K562 (cell line): ENCODE results near the gene NOSTRIN. TPM values are rescaled to one million over a fixed set of nuclear protein-coding genes. Genes with fewer than 3 reads are reported as not detected.

Source experiments
- BRD9 ChIP-seq: fragments of 450-650 bp; IDR thresholded peaks from 2 replicates; pipeline ENCODE4 v1.6.1; 2018; ENCODE audit warnings: low read depth; ENCODE audit not compliant: partially characterized antibody
- ELF4 ChIP-seq: fragments of 450-650 bp; formaldehyde crosslinking; IDR thresholded peaks from 2 replicates; pipeline ENCODE4 v1.4.0; 2022; ENCODE audit warnings: missing genetic modification characterization
- ETV6 ChIP-seq, 3 experiments: fragments of 150-350 bp in 1 of 3; sonication (generic) in 1 of 3; formaldehyde crosslinking in 1 of 3; IDR thresholded peaks; 2 replicates each; pipeline versions ENCODE4 v1.6.1 to v1.8.0; 2014 to 2022; ENCODE audit warnings: borderline replicate concordance in 2 of 3, low read depth in 2 of 3, antibody characterized with exemption in 1 of 3, low read length in 1 of 3, mild to moderate bottlenecking in 1 of 3, missing genetic modification reagents in 1 of 3
- GTF2F1 ChIP-seq: IDR thresholded peaks from 2 replicates; pipeline ENCODE4 v1.6.1; 2011; ENCODE audit warnings: low read depth, low read length, improper control_type of control experiment
- MEF2D ChIP-seq: conservative IDR thresholded peaks from 2 replicates; pipeline ENCODE4 v1.6.1; 2016; ENCODE audit warnings: low read depth, missing genetic modification characterization, missing compliant biosample characterization
- MNT ChIP-seq, 2 experiments: fragments of 450-650 bp; conservative IDR thresholded peaks; 2 replicates each; pipeline ENCODE4 v1.6.1; 2017; ENCODE audit warnings: mild to moderate bottlenecking in 2 of 2, moderate library complexity in 2 of 2
- PCBP2 ChIP-seq: fragments of 200-400 bp; formaldehyde crosslinking; IDR thresholded peaks from 2 replicates; pipeline ENCODE4 v1.6.1; 2018; ENCODE audit warnings: low read length, low read depth, mild to moderate bottlenecking, moderate library complexity; ENCODE audit not compliant: poor library complexity, severe bottlenecking
- PPARD ChIP-seq: fragments of 250-450 bp; sonication (Bioruptor Pico); IDR thresholded peaks from 2 replicates; pipeline ENCODE4 v1.8.0; 2022; ENCODE audit warnings: inconsistent platforms, mild to moderate bottlenecking, moderate library complexity
- RUNX1 ChIP-seq: sonication (generic); IDR thresholded peaks from 2 replicates; pipeline ENCODE4 v1.6.1; 2016; ENCODE audit warnings: antibody characterized with exemption, low read depth
- SP2 ChIP-seq: IDR thresholded peaks from 2 replicates; pipeline ENCODE4 v1.6.1; 2011; ENCODE audit warnings: mild to moderate bottlenecking, low read depth, low read length, moderate library complexity; ENCODE audit not compliant: poor library complexity, severe bottlenecking; ENCODE audit errors: extremely low read depth
- TRIM24 ChIP-seq, 2 experiments: fragments of 450-650 bp; IDR thresholded peaks; 2 replicates each; pipeline ENCODE4 v1.6.1; 2016
- ZKSCAN3 ChIP-seq: fragments of 250-450 bp; sonication (Bioruptor Pico); IDR thresholded peaks from 2 replicates; pipeline ENCODE4 v1.4.0; 2020
- ZNF24 ChIP-seq: fragments of 450-650 bp; IDR thresholded peaks from 2 replicates; pipeline ENCODE4 v1.6.1; 2016
- ZNF253 ChIP-seq: fragments of 250-450 bp; sonication (Bioruptor Pico); conservative IDR thresholded peaks from 2 replicates; pipeline ENCODE4 v1.6.1; 2021; ENCODE audit warnings: mild to moderate bottlenecking
- ZNF507 ChIP-seq: conservative IDR thresholded peaks from 2 replicates; pipeline ENCODE4 v1.6.1; 2017; ENCODE audit warnings: missing genetic modification characterization, missing compliant biosample characterization
- ZNF583 ChIP-seq: fragments of 250-450 bp; sonication (Bioruptor Pico); IDR thresholded peaks from 2 replicates; pipeline ENCODE4 v1.4.0; 2020
- polyA plus RNA-seq, 8 experiments: library from polyadenylated mRNA; depleted of rRNA in 4 of 8; stranded (reverse) in 5 of 8; unstranded in 3 of 8; fragments of >200 nt; fragmentation: Nextera tagmentation in 2 of 8; fragmentation: Illumina TruSeq in 1 of 8; extraction: Ambion mirVana in 2 of 8; extraction: Trizol in 1 of 8; gene quantifications; 2 replicates each; pipeline versions ENCODE4 v1.2.1 to v1.2.3, GENCODE V29; 2011 to 2014; ENCODE audit warnings: inconsistent platforms in 1 of 8, missing spikeins in 1 of 8
- total RNA-seq, 7 experiments: library from RNA; depleted of rRNA in 6 of 7; stranded (reverse); fragments of >200 nt in 6 of 7; fragmentation: Illumina TruSeq in 2 of 7; extraction: Trizol in 2 of 7; gene quantifications; 2 replicates each; pipeline versions ENCODE4 v1.2.1 to v1.2.3, GENCODE V29; 2011 to 2021; ENCODE audit warnings: low replicate concordance in 1 of 7
- TF ChIP-seq, protein P1 (sequence below): IDR thresholded peaks from 3 replicates; pipeline ENCODE4 v1.6.1; 2011; ENCODE audit warnings: borderline replicate concordance, mild to moderate bottlenecking; ENCODE audit not compliant: insufficient read length, insufficient read depth
- TF ChIP-seq, protein P2 (sequence below): fragments of 450-650 bp; IDR thresholded peaks from 2 replicates; pipeline ENCODE4 v1.6.1; 2017; ENCODE audit warnings: antibody characterized with exemption, mild to moderate bottlenecking
- TF ChIP-seq, protein P3 (sequence below), 2 experiments: IDR thresholded peaks; 2 replicates each; pipeline ENCODE4 v1.6.1; 2011; ENCODE audit warnings: borderline replicate concordance in 1 of 2, control low read depth in 1 of 2, low read depth in 1 of 2, low read length in 1 of 2, mild to moderate bottlenecking in 1 of 2, mixed read lengths in 1 of 2, moderate library complexity in 1 of 2; ENCODE audit not compliant: insufficient read depth in 1 of 2, insufficient read length in 1 of 2, poor library complexity in 1 of 2, severe bottlenecking in 1 of 2; ENCODE audit errors: extremely low read depth in 1 of 2

Gene NOSTRIN
- total and polyA plus RNA-seq, 9 of the 15 experiments (the other 6 are each of a cell fraction or from before 2014, with no cell fraction given) = 26.7 to 82.9 (median 56.3) TPM

GRCh38 chr2:168773719-168774521 lies 28.5 kb upstream of the NOSTRIN start (continued):
- TF ChIP-seq ETV6 (IDR thresholded peaks at IDR 0.05; ENCODE audit: borderline replicate concordance in 1 of 2, low read depth in 2 of 2, low read length in 1 of 2) = peak in 1 of 2 experiments; percentile 85; a peak in 2 of 4 replicates
- no peak for TF ChIP-seq ETV6 (CRISPR knock-in tag; IDR thresholded peaks at IDR 0.05; ENCODE audit: borderline replicate concordance)
- no peak for TF ChIP-seq ZNF253 (CRISPR knock-in tag)
- no peak for TF ChIP-seq ZKSCAN3
- TF ChIP-seq, protein P1, sequence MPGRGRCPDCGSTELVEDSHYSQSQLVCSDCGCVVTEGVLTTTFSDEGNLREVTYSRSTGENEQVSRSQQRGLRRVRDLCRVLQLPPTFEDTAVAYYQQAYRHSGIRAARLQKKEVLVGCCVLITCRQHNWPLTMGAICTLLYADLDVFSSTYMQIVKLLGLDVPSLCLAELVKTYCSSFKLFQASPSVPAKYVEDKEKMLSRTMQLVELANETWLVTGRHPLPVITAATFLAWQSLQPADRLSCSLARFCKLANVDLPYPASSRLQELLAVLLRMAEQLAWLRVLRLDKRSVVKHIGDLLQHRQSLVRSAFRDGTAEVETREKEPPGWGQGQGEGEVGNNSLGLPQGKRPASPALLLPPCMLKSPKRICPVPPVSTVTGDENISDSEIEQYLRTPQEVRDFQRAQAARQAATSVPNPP = no peak
- peak; percentile 78 for TF ChIP-seq MEF2D (tag)
- peak; percentile 90; the same call in 1 of the 2 replicates for TF ChIP-seq RUNX1
- TF ChIP-seq ZNF583 (CRISPR knock-in tag) = peak; percentile 90
- TF ChIP-seq, protein P2, sequence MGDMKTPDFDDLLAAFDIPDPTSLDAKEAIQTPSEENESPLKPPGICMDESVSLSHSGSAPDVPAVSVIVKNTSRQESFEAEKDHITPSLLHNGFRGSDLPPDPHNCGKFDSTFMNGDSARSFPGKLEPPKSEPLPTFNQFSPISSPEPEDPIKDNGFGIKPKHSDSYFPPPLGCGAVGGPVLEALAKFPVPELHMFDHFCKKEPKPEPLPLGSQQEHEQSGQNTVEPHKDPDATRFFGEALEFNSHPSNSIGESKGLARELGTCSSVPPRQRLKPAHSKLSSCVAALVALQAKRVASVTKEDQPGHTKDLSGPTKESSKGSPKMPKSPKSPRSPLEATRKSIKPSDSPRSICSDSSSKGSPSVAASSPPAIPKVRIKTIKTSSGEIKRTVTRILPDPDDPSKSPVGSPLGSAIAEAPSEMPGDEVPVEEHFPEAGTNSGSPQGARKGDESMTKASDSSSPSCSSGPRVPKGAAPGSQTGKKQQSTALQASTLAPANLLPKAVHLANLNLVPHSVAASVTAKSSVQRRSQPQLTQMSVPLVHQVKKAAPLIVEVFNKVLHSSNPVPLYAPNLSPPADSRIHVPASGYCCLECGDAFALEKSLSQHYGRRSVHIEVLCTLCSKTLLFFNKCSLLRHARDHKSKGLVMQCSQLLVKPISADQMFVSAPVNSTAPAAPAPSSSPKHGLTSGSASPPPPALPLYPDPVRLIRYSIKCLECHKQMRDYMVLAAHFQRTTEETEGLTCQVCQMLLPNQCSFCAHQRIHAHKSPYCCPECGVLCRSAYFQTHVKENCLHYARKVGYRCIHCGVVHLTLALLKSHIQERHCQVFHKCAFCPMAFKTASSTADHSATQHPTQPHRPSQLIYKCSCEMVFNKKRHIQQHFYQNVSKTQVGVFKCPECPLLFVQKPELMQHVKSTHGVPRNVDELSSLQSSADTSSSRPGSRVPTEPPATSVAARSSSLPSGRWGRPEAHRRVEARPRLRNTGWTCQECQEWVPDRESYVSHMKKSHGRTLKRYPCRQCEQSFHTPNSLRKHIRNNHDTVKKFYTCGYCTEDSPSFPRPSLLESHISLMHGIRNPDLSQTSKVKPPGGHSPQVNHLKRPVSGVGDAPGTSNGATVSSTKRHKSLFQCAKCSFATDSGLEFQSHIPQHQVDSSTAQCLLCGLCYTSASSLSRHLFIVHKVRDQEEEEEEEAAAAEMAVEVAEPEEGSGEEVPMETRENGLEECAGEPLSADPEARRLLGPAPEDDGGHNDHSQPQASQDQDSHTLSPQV = peak; percentile 90
- TF ChIP-seq ZNF24 = peak; percentile 66
- no peak for TF ChIP-seq SP2
- TF ChIP-seq, protein P3, sequence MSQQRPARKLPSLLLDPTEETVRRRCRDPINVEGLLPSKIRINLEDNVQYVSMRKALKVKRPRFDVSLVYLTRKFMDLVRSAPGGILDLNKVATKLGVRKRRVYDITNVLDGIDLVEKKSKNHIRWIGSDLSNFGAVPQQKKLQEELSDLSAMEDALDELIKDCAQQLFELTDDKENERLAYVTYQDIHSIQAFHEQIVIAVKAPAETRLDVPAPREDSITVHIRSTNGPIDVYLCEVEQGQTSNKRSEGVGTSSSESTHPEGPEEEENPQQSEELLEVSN (IDR thresholded peaks at IDR 0.05; ENCODE audit: borderline replicate concordance in 1 of 2, extremely low read depth in 1 of 2, insufficient read depth in 1 of 2, insufficient read length in 1 of 2, low read depth in 1 of 2, low read length in 1 of 2, poor library complexity in 1 of 2, severe bottlenecking in 1 of 2) = peak; percentile 45 to 61
- no peak for TF ChIP-seq ZNF507 (tag)
- TF ChIP-seq PPARD (CRISPR knock-in tag) = no peak
- peak; percentile 99 for TF ChIP-seq TRIM24 (IDR thresholded peaks at IDR 0.05)
- TF ChIP-seq GTF2F1 = 0 out of 2 replicates have a peak, but pooled peaks have one; percentile 32
- peak; percentile 95 for TF ChIP-seq MNT (conservative IDR thresholded peaks at IDR 0.05)
- TF ChIP-seq PCBP2 = no peak
- peak; percentile 88; the same call in 1 of the 2 replicates for TF ChIP-seq ELF4 (CRISPR knock-in tag)
- peak; percentile 94 for TF ChIP-seq BRD9
